WTC11 (cell line): ENCODE measurements around the gene SRSF12. TPM values are rescaled to one million over a fixed set of nuclear protein-coding genes. Genes with fewer than 3 reads are reported as not detected.

Experiments used
- ATAC-seq: fragments of 200-7000 bp; cut with Tn5 transposase; 2 replicates; pipeline ENCODE4 v1.10.0; 2021; ENCODE audit warnings: mild to moderate bottlenecking, moderate library complexity
- CTCF ChIA-PET: fragments of 300-600 bp; sonication (Branson Sonifier 250); formaldehyde crosslinking; loops from one replicate; lab custom pipeline; 2021; ENCODE audit warnings: antibody characterized with exemption; lab: Charles Lee
- POLR2A ChIA-PET: fragments of 350-600 bp; sonication (Branson Sonifier 250); formaldehyde crosslinking; loops from one replicate; lab custom pipeline; 2021; ENCODE audit warnings: antibody characterized with exemption; lab: Charles Lee
- DNase-seq: peaks from one replicate; pipeline ENCODE4 v3.0.0; 2021; ENCODE audit warnings: low spot score
- H3K27ac Mint-ChIP-seq: 2 replicates; pipeline ENCODE4 v1.8.0; 2021; ENCODE audit warnings: mixed read lengths
- H3K27me3 Mint-ChIP-seq: 2 replicates; pipeline ENCODE4 v1.8.0; 2021; ENCODE audit warnings: low read depth, mild to moderate bottlenecking, moderate library complexity, mixed read lengths
- H3K36me3 Mint-ChIP-seq: 2 replicates; pipeline ENCODE4 v1.8.0; 2021; ENCODE audit warnings: mixed read lengths
- H3K4me1 Mint-ChIP-seq: 2 replicates; pipeline ENCODE4 v1.8.0; 2022; ENCODE audit warnings: mixed read lengths
- H3K4me3 Mint-ChIP-seq: 2 replicates; pipeline ENCODE4 v1.8.0; 2021; ENCODE audit warnings: mild to moderate bottlenecking, moderate library complexity, mixed read lengths
- H3K9me3 Mint-ChIP-seq: 2 replicates; pipeline ENCODE4 v1.8.0; 2021; ENCODE audit warnings: mixed read lengths
- CREM ChIP-seq: sonication (generic); formaldehyde crosslinking; IDR thresholded peaks from 2 replicates; pipeline ENCODE4 v1.8.1; 2022; ENCODE audit warnings: mild to moderate bottlenecking, missing genetic modification reagents, moderate library complexity
- ELF4 ChIP-seq: sonication (generic); formaldehyde crosslinking; IDR thresholded peaks from 2 replicates; pipeline ENCODE4 v1.8.1; 2022; ENCODE audit warnings: low read depth, mild to moderate bottlenecking, moderate library complexity, missing genetic modification reagents
- FOXK1 ChIP-seq: sonication (generic); formaldehyde crosslinking; IDR thresholded peaks from 2 replicates; pipeline ENCODE4 v1.8.0; 2022; ENCODE audit warnings: mild to moderate bottlenecking, moderate library complexity, missing genetic modification reagents
- HMGA2 ChIP-seq: fragments of 250-450 bp; sonication (Bioruptor Pico); IDR thresholded peaks from 2 replicates; pipeline ENCODE4 v1.4.0; 2021; ENCODE audit warnings: mild to moderate bottlenecking, moderate library complexity
- MYBL2 ChIP-seq: sonication (generic); formaldehyde crosslinking; IDR thresholded peaks from 2 replicates; pipeline ENCODE4 v1.8.1; 2023; ENCODE audit warnings: mild to moderate bottlenecking, moderate library complexity, missing genetic modification reagents
- NFATC4 ChIP-seq: fragments of 250-450 bp; sonication (Bioruptor Pico); IDR thresholded peaks from 2 replicates; pipeline ENCODE4 v1.9.0; 2021; ENCODE audit warnings: mild to moderate bottlenecking
- NFE2L1 ChIP-seq: sonication (generic); formaldehyde crosslinking; IDR thresholded peaks from 2 replicates; pipeline ENCODE4 v1.8.1; 2023; ENCODE audit warnings: missing genetic modification reagents
- SP1 ChIP-seq: sonication (generic); formaldehyde crosslinking; conservative IDR thresholded peaks from 2 replicates; pipeline ENCODE4 v1.8.1; 2022; ENCODE audit warnings: missing genetic modification reagents
- TP53 ChIP-seq: sonication (generic); formaldehyde crosslinking; IDR thresholded peaks from 2 replicates; pipeline ENCODE4 v1.8.1; 2023; ENCODE audit warnings: mild to moderate bottlenecking, missing genetic modification reagents
- ZNF263 ChIP-seq: sonication (generic); formaldehyde crosslinking; IDR thresholded peaks from 2 replicates; pipeline ENCODE4 v1.8.1; 2022; ENCODE audit warnings: low read depth, mild to moderate bottlenecking, moderate library complexity, missing genetic modification reagents
- ZNF423 ChIP-seq: fragments of 250-450 bp; sonication (Bioruptor Pico); IDR thresholded peaks from 2 replicates; pipeline ENCODE4 v2.1.2; 2022; ENCODE audit warnings: mild to moderate bottlenecking, moderate library complexity
- total RNA-seq: library from RNA; stranded (reverse); gene quantifications from 3 replicates; pipeline ENCODE4 v1.2.3, GENCODE V29; 2021
- TF ChIP-seq, protein P1 (sequence below): sonication (generic); formaldehyde crosslinking; IDR thresholded peaks from 2 replicates; pipeline ENCODE4 v1.8.0; 2022; ENCODE audit warnings: mild to moderate bottlenecking, missing genetic modification reagents
- TF ChIP-seq, protein P2 (sequence below): sonication (generic); formaldehyde crosslinking; IDR thresholded peaks from 2 replicates; pipeline ENCODE4 v1.8.1; 2022; ENCODE audit warnings: mild to moderate bottlenecking, moderate library complexity, missing genetic modification reagents
- TF ChIP-seq, protein P3 (sequence below): fragments of 250-450 bp; sonication (Bioruptor Pico); IDR thresholded peaks from 2 replicates; pipeline ENCODE4 v1.8.0; 2021; ENCODE audit warnings: mild to moderate bottlenecking
- TF ChIP-seq, protein P4 (sequence below): sonication (generic); formaldehyde crosslinking; conservative IDR thresholded peaks from 2 replicates; pipeline ENCODE4 v1.8.1; 2023; ENCODE audit warnings: mild to moderate bottlenecking, low read depth, missing genetic modification reagents, moderate library complexity
- TF ChIP-seq, protein P5 (sequence below): sonication (generic); formaldehyde crosslinking; IDR thresholded peaks from 2 replicates; pipeline ENCODE4 v1.8.1; 2023; ENCODE audit warnings: mild to moderate bottlenecking, missing genetic modification reagents

Gene SRSF12
- total RNA-seq, 1 experiment from 2014 or later = 3.8 TPM

DNA sequence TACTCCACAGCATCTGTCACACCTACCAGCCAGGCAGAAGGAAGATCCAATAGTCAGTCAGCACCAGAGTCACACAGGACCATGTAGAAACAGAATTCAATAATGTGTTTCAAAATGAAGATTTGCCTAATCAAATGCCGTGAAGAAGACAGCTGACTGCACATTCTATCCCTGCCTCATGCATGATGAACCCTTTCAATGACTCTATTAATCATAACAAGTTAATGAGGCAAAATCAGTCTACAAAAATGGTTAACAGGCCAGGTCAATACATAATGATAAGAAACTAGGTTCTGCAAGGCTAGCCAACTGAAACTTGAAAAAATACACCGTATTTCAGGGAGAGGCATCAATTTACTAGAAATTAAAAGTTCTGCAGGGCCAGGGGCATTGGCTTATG lies 44.0 kb downstream of the SRSF12 start:
- TF ChIP-seq, protein P1, sequence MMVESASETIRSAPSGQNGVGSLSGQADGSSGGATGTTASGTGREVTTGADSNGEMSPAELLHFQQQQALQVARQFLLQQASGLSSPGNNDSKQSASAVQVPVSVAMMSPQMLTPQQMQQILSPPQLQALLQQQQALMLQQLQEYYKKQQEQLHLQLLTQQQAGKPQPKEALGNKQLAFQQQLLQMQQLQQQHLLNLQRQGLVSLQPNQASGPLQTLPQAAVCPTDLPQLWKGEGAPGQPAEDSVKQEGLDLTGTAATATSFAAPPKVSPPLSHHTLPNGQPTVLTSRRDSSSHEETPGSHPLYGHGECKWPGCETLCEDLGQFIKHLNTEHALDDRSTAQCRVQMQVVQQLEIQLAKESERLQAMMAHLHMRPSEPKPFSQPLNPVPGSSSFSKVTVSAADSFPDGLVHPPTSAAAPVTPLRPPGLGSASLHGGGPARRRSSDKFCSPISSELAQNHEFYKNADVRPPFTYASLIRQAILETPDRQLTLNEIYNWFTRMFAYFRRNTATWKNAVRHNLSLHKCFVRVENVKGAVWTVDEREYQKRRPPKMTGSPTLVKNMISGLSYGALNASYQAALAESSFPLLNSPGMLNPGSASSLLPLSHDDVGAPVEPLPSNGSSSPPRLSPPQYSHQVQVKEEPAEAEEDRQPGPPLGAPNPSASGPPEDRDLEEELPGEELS (CRISPR knock-in tag) = no peak
- TF ChIP-seq, protein P2, sequence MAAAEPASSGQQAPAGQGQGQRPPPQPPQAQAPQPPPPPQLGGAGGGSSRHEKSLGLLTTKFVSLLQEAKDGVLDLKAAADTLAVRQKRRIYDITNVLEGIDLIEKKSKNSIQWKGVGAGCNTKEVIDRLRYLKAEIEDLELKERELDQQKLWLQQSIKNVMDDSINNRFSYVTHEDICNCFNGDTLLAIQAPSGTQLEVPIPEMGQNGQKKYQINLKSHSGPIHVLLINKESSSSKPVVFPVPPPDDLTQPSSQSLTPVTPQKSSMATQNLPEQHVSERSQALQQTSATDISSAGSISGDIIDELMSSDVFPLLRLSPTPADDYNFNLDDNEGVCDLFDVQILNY = no peak
- DNase-seq = no peak
- peaks cover 13% of the 10 kb centered on the region for H3K9me3 Mint-ChIP-seq
- peaks cover 4% of the 10 kb centered on the region for H3K4me1 Mint-ChIP-seq
- POLR2A ChIA-PET = interaction anchor here (0.6 kb wide), 1 partner anchor 76 kb away, joined by 3 read pairs; no protein-coding TSS in a partner anchor
- CTCF ChIA-PET = no interaction called here
- H3K36me3 Mint-ChIP-seq = no peaks in the 10 kb centered on the region
- no peak overlapping the region for H3K27ac Mint-ChIP-seq
- no peak overlapping the region for H3K4me3 Mint-ChIP-seq
- H3K27me3 Mint-ChIP-seq = peaks cover 6% of the 10 kb centered on the region; the same call in 1 of the 2 replicates
- no peak for ATAC-seq

DNA sequence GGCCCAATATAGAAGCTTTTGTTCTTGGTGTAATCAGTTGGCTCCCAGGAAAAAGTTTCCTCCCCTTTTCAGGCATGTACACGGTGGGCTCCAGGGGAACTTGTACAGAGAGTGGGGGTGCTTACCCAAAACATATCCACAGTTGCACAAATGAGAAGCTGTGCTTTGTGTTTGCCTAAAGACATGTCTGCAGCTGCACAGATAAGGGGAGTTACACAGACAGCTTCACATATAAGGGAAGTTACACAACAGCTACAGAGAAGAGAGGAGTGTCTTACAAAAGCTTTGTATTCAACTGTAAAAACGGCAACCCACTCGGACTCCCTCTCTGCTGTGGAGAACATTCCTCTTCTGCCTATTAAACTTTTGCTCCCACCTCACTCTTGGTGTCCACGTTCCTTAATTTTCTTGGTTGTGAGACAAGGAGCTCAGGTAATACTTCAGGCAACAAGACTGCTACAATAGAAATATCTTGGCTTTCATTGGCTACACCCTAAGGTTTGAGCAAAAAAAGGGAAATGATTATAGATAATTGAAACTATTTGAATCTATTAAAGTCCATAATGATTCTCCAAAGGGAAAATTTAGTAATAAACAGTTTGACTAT lies 44.8 kb downstream of the SRSF12 start:
- H3K36me3 Mint-ChIP-seq = no peaks in the 10 kb centered on the region
- POLR2A ChIA-PET = no interaction called here
- H3K4me1 Mint-ChIP-seq = no peaks in the 10 kb centered on the region
- peaks cover 13% of the 10 kb centered on the region for H3K9me3 Mint-ChIP-seq
- CTCF ChIA-PET = interaction anchor here (1.0 kb wide), 1 partner anchor 90 kb away, joined by 3 read pairs; no protein-coding TSS in a partner anchor
- DNase-seq (no peak), ATAC-seq (no peak)
- no peak overlapping the region for H3K27ac Mint-ChIP-seq
- no peak overlapping the region for H3K4me3 Mint-ChIP-seq
- H3K27me3 Mint-ChIP-seq = peaks cover 3% of the 10 kb centered on the region; the same call in 1 of the 2 replicates
- no peak for TF ChIP-seq ZNF263 (CRISPR knock-in tag)
- no peak for TF ChIP-seq NFE2L1
- TF ChIP-seq FOXK1 (CRISPR knock-in tag) = no peak
- no peak for TF ChIP-seq ZNF423 (CRISPR knock-in tag)
- TF ChIP-seq, all 79 proteins: peak for 0

DNA sequence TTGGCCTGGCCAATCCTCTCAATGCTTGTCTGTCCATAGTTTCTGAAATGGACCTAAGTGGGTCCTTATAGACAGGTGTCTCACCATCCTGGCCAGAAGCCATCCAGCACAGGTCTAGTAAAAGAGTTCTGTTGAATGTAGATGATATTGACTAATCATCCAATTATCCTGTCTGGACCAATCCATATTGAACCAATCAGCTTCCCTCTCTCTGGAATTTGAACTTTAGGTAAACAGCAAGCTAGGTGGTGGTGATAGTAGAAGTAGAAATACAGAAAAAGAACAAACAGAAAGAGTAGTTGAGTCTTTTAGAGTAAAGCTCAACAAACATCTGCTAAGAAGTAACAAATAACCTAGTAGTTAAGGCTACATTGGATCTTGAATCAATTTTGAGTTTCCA lies 46.8 kb downstream of the SRSF12 start:
- Mint-ChIP-seq H3K27ac (no peak overlapping the region), H3K4me3 (no peak overlapping the region), H3K27me3 (peaks cover 4% of the 10 kb centered on the region), H3K4me1 (no peaks in the 10 kb centered on the region), H3K36me3 (0 out of 2 replicates have a peak, but pooled peaks cover under 1% of the 10 kb centered on the region), H3K9me3 (peaks cover 18% of the 10 kb centered on the region)
- ChIA-PET CTCF (interaction anchor here (1.2 to 1.4 kb wide), 2 partner anchors 9 to 10 kb away, joined by 3 to 4 read pairs; partner anchors contain the start of gene PNRC1), POLR2A (no interaction called here)
- ATAC-seq (no peak), DNase-seq (no peak)
- TF ChIP-seq TP53 (CRISPR knock-in tag) (no peak), CREM (CRISPR knock-in tag) (no peak), MYBL2 (CRISPR knock-in tag) (no peak), HMGA2 (CRISPR knock-in tag) (no peak), NFATC4 (CRISPR knock-in tag) (no peak), ELF4 (CRISPR knock-in tag) (no peak), SP1 (CRISPR knock-in tag) (no peak)
- TF ChIP-seq, protein P3, sequence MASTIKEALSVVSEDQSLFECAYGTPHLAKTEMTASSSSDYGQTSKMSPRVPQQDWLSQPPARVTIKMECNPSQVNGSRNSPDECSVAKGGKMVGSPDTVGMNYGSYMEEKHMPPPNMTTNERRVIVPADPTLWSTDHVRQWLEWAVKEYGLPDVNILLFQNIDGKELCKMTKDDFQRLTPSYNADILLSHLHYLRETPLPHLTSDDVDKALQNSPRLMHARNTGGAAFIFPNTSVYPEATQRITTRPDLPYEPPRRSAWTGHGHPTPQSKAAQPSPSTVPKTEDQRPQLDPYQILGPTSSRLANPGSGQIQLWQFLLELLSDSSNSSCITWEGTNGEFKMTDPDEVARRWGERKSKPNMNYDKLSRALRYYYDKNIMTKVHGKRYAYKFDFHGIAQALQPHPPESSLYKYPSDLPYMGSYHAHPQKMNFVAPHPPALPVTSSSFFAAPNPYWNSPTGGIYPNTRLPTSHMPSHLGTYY (CRISPR knock-in tag) = no peak
- TF ChIP-seq, protein P4, sequence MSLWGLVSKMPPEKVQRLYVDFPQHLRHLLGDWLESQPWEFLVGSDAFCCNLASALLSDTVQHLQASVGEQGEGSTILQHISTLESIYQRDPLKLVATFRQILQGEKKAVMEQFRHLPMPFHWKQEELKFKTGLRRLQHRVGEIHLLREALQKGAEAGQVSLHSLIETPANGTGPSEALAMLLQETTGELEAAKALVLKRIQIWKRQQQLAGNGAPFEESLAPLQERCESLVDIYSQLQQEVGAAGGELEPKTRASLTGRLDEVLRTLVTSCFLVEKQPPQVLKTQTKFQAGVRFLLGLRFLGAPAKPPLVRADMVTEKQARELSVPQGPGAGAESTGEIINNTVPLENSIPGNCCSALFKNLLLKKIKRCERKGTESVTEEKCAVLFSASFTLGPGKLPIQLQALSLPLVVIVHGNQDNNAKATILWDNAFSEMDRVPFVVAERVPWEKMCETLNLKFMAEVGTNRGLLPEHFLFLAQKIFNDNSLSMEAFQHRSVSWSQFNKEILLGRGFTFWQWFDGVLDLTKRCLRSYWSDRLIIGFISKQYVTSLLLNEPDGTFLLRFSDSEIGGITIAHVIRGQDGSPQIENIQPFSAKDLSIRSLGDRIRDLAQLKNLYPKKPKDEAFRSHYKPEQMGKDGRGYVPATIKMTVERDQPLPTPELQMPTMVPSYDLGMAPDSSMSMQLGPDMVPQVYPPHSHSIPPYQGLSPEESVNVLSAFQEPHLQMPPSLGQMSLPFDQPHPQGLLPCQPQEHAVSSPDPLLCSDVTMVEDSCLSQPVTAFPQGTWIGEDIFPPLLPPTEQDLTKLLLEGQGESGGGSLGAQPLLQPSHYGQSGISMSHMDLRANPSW (CRISPR knock-in tag) = no peak
- TF ChIP-seq, protein P5, sequence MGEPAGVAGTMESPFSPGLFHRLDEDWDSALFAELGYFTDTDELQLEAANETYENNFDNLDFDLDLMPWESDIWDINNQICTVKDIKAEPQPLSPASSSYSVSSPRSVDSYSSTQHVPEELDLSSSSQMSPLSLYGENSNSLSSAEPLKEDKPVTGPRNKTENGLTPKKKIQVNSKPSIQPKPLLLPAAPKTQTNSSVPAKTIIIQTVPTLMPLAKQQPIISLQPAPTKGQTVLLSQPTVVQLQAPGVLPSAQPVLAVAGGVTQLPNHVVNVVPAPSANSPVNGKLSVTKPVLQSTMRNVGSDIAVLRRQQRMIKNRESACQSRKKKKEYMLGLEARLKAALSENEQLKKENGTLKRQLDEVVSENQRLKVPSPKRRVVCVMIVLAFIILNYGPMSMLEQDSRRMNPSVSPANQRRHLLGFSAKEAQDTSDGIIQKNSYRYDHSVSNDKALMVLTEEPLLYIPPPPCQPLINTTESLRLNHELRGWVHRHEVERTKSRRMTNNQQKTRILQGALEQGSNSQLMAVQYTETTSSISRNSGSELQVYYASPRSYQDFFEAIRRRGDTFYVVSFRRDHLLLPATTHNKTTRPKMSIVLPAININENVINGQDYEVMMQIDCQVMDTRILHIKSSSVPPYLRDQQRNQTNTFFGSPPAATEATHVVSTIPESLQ (CRISPR knock-in tag) = no peak
